ENCODE measurements around the gene ZSWIM2. TPM values are rescaled to one million over a fixed set of nuclear protein-coding genes. Genes with fewer than 3 reads are reported as not detected.

Gene ZSWIM2
- total and polyA plus RNA-seq, 2 experiments from 2014 or later = not detected

DNA sequence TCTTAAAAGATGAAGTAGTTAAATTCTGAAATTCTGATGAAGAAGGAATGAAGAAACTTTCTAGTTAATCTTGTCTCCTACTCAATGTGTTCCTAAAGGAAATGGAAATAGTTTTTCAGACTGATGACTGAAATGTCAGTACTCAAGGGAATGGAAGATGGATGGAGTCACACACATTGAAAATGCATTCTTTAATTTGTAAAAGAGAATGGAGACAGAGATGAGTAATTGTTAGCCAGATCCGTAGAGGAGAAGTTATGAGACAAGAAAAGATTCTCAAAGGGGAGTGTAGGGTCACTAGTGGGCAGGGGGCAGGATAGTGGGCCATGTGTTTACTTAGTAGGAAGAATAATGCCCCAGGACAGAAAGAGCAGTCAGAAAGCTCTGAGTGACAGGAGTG lies 13.3 kb downstream of the ZSWIM2 start:
- H3K27ac Mint-ChIP-seq = no peak overlapping the region
- Histone ChIP-seq H3K36me3 (ENCODE audit: insufficient read depth) (no peaks in the 10 kb centered on the region), H3K4me1 (ENCODE audit: insufficient read depth) (no peaks in the 10 kb centered on the region), H3K4me2 (no peak overlapping the region), H3F3A (replicated peaks; ENCODE audit: low read depth) (no peaks in the 10 kb centered on the region), H3K27me3 (ENCODE audit: insufficient read depth) (no peaks in the 10 kb centered on the region), H3K27ac (ENCODE audit: low read depth) (no peak overlapping the region), H3K79me2 (replicated peaks; ENCODE audit: insufficient read depth) (no peaks in the 10 kb centered on the region), H3K9me2 (ENCODE audit: insufficient read depth) (no peaks in the 10 kb centered on the region), H3K4me3 (no peak overlapping the region), H4K20me1 (replicated peaks; ENCODE audit: insufficient read depth) (no peaks in the 10 kb centered on the region), H2AFZ (no peak overlapping the region)
- no peaks in the 10 kb centered on the region for H3K4me1 Mint-ChIP-seq
- peaks cover 13% of the 10 kb centered on the region; the same call in 2 of the 3 replicates for H3K9me3 Mint-ChIP-seq
- H3K4me3 Mint-ChIP-seq = no peak overlapping the region
- DNase-seq (ENCODE audit: low spot score) = no peak
- no peaks in the 10 kb centered on the region for H3K27me3 Mint-ChIP-seq (ENCODE audit: insufficient read depth, low read depth, poor library complexity)
- H3K36me3 Mint-ChIP-seq (ENCODE audit: low read depth) = no peaks in the 10 kb centered on the region; the same call in 2 of the 3 replicates
- TF ChIP-seq ZNF331 (CRISPR knock-in tag; IDR thresholded peaks at IDR 0.05; ENCODE audit: low read depth) (no peak), CREB1 (CRISPR knock-in tag; IDR thresholded peaks at IDR 0.05; ENCODE audit: low read depth) (no peak), JUNB (IDR thresholded peaks at IDR 0.05; ENCODE audit: unreplicated experiment) (no peak), ZNF114 (CRISPR knock-in tag; IDR thresholded peaks at IDR 0.05) (no peak)
- ATAC-seq = no peak

DNA sequence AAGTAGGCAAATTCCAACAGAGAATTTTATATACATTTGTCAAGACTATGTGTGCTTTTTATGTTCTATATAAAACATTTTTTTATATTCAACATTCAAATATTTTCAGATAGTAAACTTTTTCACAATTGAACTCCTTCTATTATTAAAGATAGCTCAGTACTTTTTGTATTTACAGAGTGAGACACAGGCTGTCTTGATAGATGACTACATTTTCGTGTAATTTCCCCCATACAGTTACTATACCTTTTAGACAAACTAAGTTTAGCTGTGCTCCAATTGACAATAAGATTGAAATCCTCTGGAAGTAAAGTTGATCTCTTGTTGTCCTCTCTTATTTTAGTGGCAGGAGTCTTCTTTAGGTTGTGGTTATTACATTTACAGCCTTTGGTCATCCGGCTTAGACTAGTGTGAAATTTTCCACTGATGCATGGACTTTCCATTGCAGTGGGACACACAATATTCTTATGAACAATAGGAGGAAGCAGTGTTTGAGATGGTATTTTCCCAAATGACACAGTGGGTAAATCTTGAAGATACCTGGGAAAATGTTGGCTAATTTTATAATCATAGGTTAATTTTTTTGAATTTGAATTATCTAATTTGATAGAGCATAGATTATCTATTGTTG lies 21.0 kb downstream of the ZSWIM2 start:
- Histone ChIP-seq H3K9me2 (ENCODE audit: insufficient read depth) (no peaks in the 10 kb centered on the region), H3K4me1 (ENCODE audit: insufficient read depth) (no peaks in the 10 kb centered on the region), H3K4me3 (no peak overlapping the region), H2AFZ (no peak overlapping the region), H3K27ac (ENCODE audit: low read depth) (no peak overlapping the region), H3K4me2 (no peak overlapping the region), H3K27me3 (ENCODE audit: insufficient read depth) (no peaks in the 10 kb centered on the region), H3K79me2 (replicated peaks; ENCODE audit: insufficient read depth) (no peaks in the 10 kb centered on the region), H4K20me1 (replicated peaks; ENCODE audit: insufficient read depth) (no peaks in the 10 kb centered on the region), H3K36me3 (ENCODE audit: insufficient read depth) (no peaks in the 10 kb centered on the region), H3F3A (replicated peaks; ENCODE audit: low read depth) (no peaks in the 10 kb centered on the region)
- Mint-ChIP-seq H3K4me1 (no peaks in the 10 kb centered on the region), H3K9me3 (no peaks in the 10 kb centered on the region), H3K4me3 (no peak overlapping the region), H3K27ac (no peak overlapping the region), H3K27me3 (ENCODE audit: insufficient read depth, low read depth, poor library complexity) (no peaks in the 10 kb centered on the region), H3K36me3 (ENCODE audit: low read depth) (no peaks in the 10 kb centered on the region)
- ATAC-seq (no peak), DNase-seq (ENCODE audit: low spot score) (no peak)
- TF ChIP-seq EZH2phosphoT487 (IDR thresholded peaks at IDR 0.05; ENCODE audit: unreplicated experiment) = no peak
- TF ChIP-seq, protein P1, sequence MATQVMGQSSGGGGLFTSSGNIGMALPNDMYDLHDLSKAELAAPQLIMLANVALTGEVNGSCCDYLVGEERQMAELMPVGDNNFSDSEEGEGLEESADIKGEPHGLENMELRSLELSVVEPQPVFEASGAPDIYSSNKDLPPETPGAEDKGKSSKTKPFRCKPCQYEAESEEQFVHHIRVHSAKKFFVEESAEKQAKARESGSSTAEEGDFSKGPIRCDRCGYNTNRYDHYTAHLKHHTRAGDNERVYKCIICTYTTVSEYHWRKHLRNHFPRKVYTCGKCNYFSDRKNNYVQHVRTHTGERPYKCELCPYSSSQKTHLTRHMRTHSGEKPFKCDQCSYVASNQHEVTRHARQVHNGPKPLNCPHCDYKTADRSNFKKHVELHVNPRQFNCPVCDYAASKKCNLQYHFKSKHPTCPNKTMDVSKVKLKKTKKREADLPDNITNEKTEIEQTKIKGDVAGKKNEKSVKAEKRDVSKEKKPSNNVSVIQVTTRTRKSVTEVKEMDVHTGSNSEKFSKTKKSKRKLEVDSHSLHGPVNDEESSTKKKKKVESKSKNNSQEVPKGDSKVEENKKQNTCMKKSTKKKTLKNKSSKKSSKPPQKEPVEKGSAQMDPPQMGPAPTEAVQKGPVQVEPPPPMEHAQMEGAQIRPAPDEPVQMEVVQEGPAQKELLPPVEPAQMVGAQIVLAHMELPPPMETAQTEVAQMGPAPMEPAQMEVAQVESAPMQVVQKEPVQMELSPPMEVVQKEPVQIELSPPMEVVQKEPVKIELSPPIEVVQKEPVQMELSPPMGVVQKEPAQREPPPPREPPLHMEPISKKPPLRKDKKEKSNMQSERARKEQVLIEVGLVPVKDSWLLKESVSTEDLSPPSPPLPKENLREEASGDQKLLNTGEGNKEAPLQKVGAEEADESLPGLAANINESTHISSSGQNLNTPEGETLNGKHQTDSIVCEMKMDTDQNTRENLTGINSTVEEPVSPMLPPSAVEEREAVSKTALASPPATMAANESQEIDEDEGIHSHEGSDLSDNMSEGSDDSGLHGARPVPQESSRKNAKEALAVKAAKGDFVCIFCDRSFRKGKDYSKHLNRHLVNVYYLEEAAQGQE (IDR thresholded peaks at IDR 0.05; ENCODE audit: unreplicated experiment) = no peak
- TF ChIP-seq, protein P2, sequence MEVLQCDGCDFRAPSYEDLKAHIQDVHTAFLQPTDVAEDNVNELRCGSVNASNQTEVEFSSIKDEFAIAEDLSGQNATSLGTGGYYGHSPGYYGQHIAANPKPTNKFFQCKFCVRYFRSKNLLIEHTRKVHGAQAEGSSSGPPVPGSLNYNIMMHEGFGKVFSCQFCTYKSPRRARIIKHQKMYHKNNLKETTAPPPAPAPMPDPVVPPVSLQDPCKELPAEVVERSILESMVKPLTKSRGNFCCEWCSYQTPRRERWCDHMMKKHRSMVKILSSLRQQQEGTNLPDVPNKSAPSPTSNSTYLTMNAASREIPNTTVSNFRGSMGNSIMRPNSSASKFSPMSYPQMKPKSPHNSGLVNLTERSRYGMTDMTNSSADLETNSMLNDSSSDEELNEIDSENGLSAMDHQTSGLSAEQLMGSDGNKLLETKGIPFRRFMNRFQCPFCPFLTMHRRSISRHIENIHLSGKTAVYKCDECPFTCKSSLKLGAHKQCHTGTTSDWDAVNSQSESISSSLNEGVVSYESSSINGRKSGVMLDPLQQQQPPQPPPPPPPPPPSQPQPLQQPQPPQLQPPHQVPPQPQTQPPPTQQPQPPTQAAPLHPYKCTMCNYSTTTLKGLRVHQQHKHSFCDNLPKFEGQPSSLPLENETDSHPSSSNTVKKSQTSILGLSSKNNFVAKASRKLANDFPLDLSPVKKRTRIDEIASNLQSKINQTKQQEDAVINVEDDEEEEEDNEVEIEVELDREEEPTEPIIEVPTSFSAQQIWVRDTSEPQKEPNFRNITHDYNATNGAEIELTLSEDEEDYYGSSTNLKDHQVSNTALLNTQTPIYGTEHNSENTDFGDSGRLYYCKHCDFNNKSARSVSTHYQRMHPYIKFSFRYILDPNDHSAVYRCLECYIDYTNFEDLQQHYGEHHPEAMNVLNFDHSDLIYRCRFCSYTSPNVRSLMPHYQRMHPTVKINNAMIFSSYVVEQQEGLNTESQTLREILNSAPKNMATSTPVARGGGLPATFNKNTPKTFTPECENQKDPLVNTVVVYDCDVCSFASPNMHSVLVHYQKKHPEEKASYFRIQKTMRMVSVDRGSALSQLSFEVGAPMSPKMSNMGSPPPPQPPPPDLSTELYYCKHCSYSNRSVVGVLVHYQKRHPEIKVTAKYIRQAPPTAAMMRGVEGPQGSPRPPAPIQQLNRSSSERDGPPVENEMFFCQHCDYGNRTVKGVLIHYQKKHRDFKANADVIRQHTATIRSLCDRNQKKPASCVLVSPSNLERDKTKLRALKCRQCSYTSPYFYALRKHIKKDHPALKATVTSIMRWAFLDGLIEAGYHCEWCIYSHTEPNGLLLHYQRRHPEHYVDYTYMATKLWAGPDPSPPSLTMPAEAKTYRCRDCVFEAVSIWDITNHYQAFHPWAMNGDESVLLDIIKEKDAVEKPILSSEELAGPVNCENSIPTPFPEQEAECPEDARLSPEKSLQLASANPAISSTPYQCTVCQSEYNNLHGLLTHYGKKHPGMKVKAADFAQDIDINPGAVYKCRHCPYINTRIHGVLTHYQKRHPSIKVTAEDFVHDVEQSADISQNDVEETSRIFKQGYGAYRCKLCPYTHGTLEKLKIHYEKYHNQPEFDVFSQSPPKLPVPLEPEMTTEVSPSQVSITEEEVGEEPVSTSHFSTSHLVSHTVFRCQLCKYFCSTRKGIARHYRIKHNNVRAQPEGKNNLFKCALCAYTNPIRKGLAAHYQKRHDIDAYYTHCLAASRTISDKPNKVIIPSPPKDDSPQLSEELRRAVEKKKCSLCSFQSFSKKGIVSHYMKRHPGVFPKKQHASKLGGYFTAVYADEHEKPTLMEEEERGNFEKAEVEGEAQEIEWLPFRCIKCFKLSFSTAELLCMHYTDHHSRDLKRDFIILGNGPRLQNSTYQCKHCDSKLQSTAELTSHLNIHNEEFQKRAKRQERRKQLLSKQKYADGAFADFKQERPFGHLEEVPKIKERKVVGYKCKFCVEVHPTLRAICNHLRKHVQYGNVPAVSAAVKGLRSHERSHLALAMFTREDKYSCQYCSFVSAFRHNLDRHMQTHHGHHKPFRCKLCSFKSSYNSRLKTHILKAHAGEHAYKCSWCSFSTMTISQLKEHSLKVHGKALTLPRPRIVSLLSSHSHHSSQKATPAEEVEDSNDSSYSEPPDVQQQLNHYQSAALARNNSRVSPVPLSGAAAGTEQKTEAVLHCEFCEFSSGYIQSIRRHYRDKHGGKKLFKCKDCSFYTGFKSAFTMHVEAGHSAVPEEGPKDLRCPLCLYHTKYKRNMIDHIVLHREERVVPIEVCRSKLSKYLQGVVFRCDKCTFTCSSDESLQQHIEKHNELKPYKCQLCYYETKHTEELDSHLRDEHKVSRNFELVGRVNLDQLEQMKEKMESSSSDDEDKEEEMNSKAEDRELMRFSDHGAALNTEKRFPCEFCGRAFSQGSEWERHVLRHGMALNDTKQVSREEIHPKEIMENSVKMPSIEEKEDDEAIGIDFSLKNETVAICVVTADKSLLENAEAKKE (CRISPR knock-in tag; IDR thresholded peaks at IDR 0.05) = no peak
- no peak for TF ChIP-seq EZH2 (IDR thresholded peaks at IDR 0.05; ENCODE audit: low read depth, unreplicated experiment)
- no peak for TF ChIP-seq POLR2AphosphoS5 (IDR thresholded peaks at IDR 0.05; ENCODE audit: low read depth)
- TF ChIP-seq, protein P3, sequence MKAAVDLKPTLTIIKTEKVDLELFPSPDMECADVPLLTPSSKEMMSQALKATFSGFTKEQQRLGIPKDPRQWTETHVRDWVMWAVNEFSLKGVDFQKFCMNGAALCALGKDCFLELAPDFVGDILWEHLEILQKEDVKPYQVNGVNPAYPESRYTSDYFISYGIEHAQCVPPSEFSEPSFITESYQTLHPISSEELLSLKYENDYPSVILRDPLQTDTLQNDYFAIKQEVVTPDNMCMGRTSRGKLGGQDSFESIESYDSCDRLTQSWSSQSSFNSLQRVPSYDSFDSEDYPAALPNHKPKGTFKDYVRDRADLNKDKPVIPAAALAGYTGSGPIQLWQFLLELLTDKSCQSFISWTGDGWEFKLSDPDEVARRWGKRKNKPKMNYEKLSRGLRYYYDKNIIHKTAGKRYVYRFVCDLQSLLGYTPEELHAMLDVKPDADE (IDR thresholded peaks at IDR 0.05) = no peak
- TF ChIP-seq ZNF114 (CRISPR knock-in tag; IDR thresholded peaks at IDR 0.05) = no peak
